ENCODE results near the gene SCP2. TPM values are rescaled to one million over a fixed set of nuclear protein-coding genes. Genes with fewer than 3 reads are reported as not detected.

Gene SCP2
- total RNA-seq, 1 experiment from 2014 or later: 73.2 TPM

DNA sequence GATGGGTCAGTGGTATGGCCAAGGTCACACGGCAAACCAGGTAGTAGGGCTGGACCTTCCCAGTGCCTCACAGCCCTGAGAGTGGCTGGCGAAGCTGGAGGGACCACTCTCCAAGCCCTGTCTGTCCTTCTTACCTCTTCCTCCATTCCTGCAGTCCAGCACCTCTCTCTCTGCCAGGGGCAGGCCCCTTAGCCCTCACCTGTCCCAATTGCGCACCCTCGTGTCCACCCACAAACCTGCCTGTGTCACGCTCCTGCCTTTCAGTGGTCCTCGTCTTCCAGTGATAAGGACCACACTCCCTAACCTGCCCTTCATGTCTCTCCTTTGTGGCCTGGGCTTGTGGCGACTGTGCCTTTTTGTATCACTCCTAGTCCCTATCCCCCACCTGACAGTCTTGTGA lies 138.3 kb downstream of the SCP2 start:
- BruUV-seq (replicated peaks): no TSS peak
- CTCF ChIA-PET: interaction anchor here (0.7 kb wide), 1 partner anchor 117 kb away, joined by 4 read pairs; no protein-coding TSS in a partner anchor
- H3K9me3 ChIP-seq (ENCODE audit: low read depth, low read length, poor library complexity, severe bottlenecking): no peaks in the 10 kb centered on the region
- no peak overlapping the region for H3K4me3 ChIP-seq (ENCODE audit: low read depth, low read length, poor library complexity, severe bottlenecking)
- H3K4me1 ChIP-seq (ENCODE audit: insufficient read depth, low read length, poor library complexity, severe bottlenecking): no peaks in the 10 kb centered on the region
- no peaks in the 10 kb centered on the region for H3K36me3 ChIP-seq (ENCODE audit: insufficient read depth, low read length, poor library complexity, severe bottlenecking)
- intact Hi-C loops (cut with micrococcal nuclease; ENCODE audit: unreplicated experiment): loop anchor here (10.0 kb wide), 1 partner anchor 119 kb away; no protein-coding TSS in a partner anchor
- TF ChIP-seq CTCF (conservative IDR thresholded peaks at IDR 0.05; ENCODE audit: low read depth, low read length) (no peak), EZH2 (IDR thresholded peaks at IDR 0.05; ENCODE audit: borderline replicate concordance, low read depth, low read length, poor library complexity, severe bottlenecking) (no peak)
- H3K27me3 ChIP-seq (replicated peaks; ENCODE audit: insufficient read depth, low read depth, low read length, poor library complexity): peaks cover 10% of the 10 kb centered on the region
- POLR2A ChIA-PET (ENCODE audit: low non-redundant PET): no interaction called here
- H3K27ac ChIP-seq (ENCODE audit: low read depth, low read length, poor library complexity, severe bottlenecking): no peak overlapping the region
- DNase-seq (ENCODE audit: low spot score): no peak

GRCh38 chr1:53066488-53066887 lies 139.4 kb downstream of the SCP2 start:
- Histone ChIP-seq H3K27ac (ENCODE audit: low read depth, low read length, poor library complexity, severe bottlenecking) (no peak overlapping the region), H3K9me3 (ENCODE audit: low read depth, low read length, poor library complexity, severe bottlenecking) (no peaks in the 10 kb centered on the region), H3K36me3 (ENCODE audit: insufficient read depth, low read length, poor library complexity, severe bottlenecking) (no peaks in the 10 kb centered on the region), H3K4me1 (ENCODE audit: insufficient read depth, low read length, poor library complexity, severe bottlenecking) (no peaks in the 10 kb centered on the region), H3K4me3 (ENCODE audit: low read depth, low read length, poor library complexity, severe bottlenecking) (no peak overlapping the region), H3K27me3 (replicated peaks; ENCODE audit: insufficient read depth, low read depth, low read length, poor library complexity) (no peaks in the 10 kb centered on the region)
- no TSS peak for BruUV-seq (replicated peaks)
- TF ChIP-seq CTCF (conservative IDR thresholded peaks at IDR 0.05; ENCODE audit: low read depth, low read length) (no peak), EZH2 (IDR thresholded peaks at IDR 0.05; ENCODE audit: borderline replicate concordance, low read depth, low read length, poor library complexity, severe bottlenecking) (no peak)
- DNase-seq (ENCODE audit: low spot score): no peak
- POLR2A ChIA-PET (ENCODE audit: low non-redundant PET): no interaction called here
- intact Hi-C loops (cut with micrococcal nuclease; ENCODE audit: unreplicated experiment): loop anchor here (10.0 kb wide), 1 partner anchor 118 kb away; no protein-coding TSS in a partner anchor
- CTCF ChIA-PET: no interaction called here

DNA sequence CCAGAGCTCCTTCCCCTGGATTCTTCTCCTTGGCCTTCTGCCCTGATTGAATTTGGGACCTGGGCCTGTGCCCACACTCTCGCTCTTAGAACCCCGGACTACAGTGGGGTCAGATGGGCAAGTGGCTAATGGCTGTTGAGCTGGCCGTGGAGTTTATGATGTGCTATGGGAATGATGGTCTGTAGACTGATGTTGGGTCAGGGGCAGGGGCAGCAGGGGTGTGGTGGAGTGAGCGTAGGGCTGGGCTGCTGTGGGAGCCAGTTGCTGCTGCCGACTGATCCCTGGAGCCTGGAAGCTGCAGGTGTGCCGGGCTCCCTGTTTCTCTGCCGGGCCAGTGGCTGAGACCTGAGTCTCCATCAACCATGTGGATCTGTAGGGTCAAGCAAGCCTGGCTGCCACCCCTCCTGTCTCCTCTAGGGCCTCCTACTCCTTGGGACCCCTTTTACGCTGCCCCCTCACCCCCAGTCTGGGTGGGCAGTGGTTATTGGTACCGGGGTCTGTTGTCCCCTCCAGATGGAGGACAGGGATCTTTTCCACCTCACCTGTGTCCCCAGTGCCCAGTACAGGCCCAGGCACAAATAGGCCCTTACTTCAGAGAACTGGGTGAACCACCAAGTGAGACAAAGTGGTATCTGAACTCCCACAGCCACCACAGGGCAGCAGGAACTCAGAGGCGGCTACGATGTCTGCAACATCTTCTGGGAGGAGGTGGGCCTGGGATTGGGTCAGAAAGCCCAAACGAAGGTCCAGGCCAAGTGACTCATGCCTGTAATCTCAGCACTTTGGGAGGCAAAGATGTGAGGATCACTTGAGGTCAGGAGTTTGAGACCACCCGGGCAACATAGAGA lies 140.0 kb downstream of the SCP2 start:
- DNase-seq (ENCODE audit: low spot score): no peak
- H3K27ac ChIP-seq (ENCODE audit: low read depth, low read length, poor library complexity, severe bottlenecking): no peak overlapping the region
- H3K4me3 ChIP-seq (ENCODE audit: low read depth, low read length, poor library complexity, severe bottlenecking): no peak overlapping the region
- H3K36me3 ChIP-seq (ENCODE audit: insufficient read depth, low read length, poor library complexity, severe bottlenecking): no peaks in the 10 kb centered on the region
- no TSS peak for BruUV-seq (replicated peaks)
- H3K9me3 ChIP-seq (ENCODE audit: low read depth, low read length, poor library complexity, severe bottlenecking): no peaks in the 10 kb centered on the region
- no peaks in the 10 kb centered on the region for H3K27me3 ChIP-seq (replicated peaks; ENCODE audit: insufficient read depth, low read depth, low read length, poor library complexity)
- TF ChIP-seq EZH2 (IDR thresholded peaks at IDR 0.05; ENCODE audit: borderline replicate concordance, low read depth, low read length, poor library complexity, severe bottlenecking): no peak
- no peak for TF ChIP-seq CTCF (conservative IDR thresholded peaks at IDR 0.05; ENCODE audit: low read depth, low read length)
- H3K4me1 ChIP-seq (ENCODE audit: insufficient read depth, low read length, poor library complexity, severe bottlenecking): no peaks in the 10 kb centered on the region
- POLR2A ChIA-PET (ENCODE audit: low non-redundant PET): no interaction called here
- intact Hi-C loops (cut with micrococcal nuclease; ENCODE audit: unreplicated experiment): loop anchor here (10.0 kb wide), 1 partner anchor 118 kb away; no protein-coding TSS in a partner anchor
- CTCF ChIA-PET: no interaction called here

All from A673 (cell line).